ENCODE results near the gene MR1.

MR1 gene

DNA sequence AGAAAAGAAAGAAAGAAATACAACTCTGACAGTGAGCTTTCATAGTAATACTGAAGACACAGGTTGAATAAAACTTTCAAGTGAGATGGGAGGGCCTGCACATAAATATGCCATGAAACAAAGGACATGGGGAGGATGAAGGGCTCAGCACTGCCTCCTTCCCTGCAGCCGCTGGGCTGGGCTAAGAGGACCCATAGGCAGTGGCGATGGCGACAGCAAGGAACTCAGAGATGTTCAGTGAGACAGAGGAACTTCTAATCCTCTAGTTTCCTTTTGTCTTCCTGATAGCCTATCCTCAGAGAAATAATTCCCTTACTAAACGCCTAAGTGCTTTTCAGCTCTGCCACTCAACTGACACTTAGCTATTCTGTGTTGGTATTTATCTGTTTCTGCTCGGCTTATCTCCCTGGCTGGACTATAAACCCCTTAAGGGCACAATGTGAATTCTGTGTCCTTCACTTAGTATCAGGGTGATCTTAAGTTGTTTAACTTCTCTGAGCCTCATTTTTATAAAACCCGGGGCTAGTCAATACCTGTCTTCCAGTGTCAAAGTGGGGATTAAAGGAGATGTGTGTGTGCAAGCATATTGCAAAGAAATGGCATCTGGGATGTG, 30.3 kb downstream of the MR1 start:
- Mint-ChIP-seq H3K27ac (peak overlapping the region; percentile 93), H3K9me3 (peaks cover 9% of the 10 kb centered on the region), H3K4me1 (ENCODE audit: low read depth) (peaks cover 54% of the 10 kb centered on the region), H3K4me3 (peak overlapping the region; percentile 40), H3K27me3 (no peaks in the 10 kb centered on the region), H3K36me3 (ENCODE audit: low read depth) (peaks cover 17% of the 10 kb centered on the region)
- intact Hi-C loops (cut with micrococcal nuclease): loop anchor here (2.0 kb wide), 1 partner anchor 17 kb away; no protein-coding TSS in a partner anchor

DNA sequence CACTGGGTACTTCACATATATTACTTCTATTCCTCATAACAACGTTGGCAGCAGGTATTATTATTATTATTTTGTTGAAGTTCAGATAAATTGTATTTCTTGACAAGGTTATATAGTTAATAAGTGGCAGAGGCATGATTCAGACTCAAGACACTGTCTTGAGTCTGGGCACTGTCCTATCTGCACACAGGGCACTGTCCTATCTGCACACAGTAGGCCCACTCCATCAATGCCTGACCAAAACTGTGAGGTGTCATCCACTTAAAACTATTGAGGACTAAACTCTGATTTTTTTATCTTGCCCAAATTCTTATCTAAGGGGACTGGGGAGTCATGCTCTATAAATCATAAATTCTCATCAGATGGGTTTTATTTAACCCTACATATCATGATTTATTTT, 30.9 kb downstream of the MR1 start:
- H3K27ac Mint-ChIP-seq: peak overlapping the region; percentile 93
- H3K9me3 Mint-ChIP-seq: peaks cover 3% of the 10 kb centered on the region
- H3K36me3 Mint-ChIP-seq (ENCODE audit: low read depth): peaks cover 11% of the 10 kb centered on the region
- intact Hi-C loops (cut with micrococcal nuclease): loop anchor here (2.0 kb wide), 1 partner anchor 16 kb away; no protein-coding TSS in a partner anchor
- H3K4me3 Mint-ChIP-seq: no peak overlapping the region
- no peaks in the 10 kb centered on the region for H3K27me3 Mint-ChIP-seq
- peaks cover 48% of the 10 kb centered on the region for H3K4me1 Mint-ChIP-seq (ENCODE audit: low read depth)

DNA sequence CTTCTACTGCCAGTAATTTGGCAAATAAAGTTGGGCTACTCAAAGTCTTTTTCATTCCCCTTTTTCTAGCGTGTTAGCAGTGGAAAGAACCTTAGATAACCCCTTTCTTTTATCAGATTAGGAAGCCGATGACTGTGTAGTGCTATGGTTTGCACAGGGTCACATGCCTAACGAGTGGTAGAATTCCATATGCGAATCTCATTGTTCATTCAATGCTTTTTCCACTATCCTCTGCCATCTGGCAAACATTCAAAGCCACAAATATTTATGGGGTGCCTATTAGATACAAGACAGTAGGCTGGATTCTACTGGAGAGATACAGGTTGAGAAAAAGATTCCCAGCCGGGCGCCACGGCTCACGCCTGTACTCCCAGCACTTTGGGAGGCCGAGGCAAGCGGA, 39.9 kb downstream of the MR1 start:
- Mint-ChIP-seq H3K36me3 (ENCODE audit: low read depth) (no peaks in the 10 kb centered on the region), H3K4me3 (no peak overlapping the region), H3K27me3 (peaks cover 3% of the 10 kb centered on the region), H3K27ac (no peak overlapping the region), H3K9me3 (no peaks in the 10 kb centered on the region), H3K4me1 (ENCODE audit: low read depth) (peaks cover 10% of the 10 kb centered on the region)
- intact Hi-C loops (cut with micrococcal nuclease): loop anchor here (10.0 kb wide), 1 partner anchor 559 kb away; no protein-coding TSS in a partner anchor

DNA sequence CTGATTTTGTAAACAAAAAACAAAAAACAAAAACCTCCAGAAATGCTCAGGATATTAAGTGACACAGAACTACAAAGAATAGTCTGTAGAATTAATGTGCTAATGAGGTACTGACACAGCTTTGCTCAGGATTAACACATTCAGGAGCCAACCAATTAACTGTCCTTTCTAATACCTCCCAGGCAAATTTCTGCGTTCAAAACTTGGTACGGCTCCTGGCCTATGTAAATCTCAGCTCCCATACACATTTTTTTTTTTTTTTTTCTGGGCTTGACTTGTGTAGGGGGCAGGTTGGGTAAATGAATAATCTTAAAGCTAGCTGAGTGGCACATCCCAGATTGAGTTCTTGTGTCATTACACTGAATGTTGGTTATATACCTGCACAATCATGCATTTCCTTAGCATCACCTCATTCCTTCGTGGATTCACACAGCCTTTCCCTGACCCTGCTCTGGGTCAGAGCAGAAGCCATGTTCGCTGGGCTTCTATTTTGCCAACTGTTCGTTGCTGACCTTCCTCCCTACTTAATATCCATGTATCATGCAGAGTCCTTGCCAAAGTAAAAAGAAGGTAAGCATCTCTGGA, 42.1 kb downstream of the MR1 start:
- intact Hi-C loops (cut with micrococcal nuclease): loop anchor here (10.0 kb wide), 1 partner anchor 561 kb away; no protein-coding TSS in a partner anchor
- Mint-ChIP-seq H3K27me3 (peaks cover 3% of the 10 kb centered on the region), H3K4me3 (no peak overlapping the region), H3K36me3 (ENCODE audit: low read depth) (no peaks in the 10 kb centered on the region), H3K9me3 (no peaks in the 10 kb centered on the region), H3K27ac (no peak overlapping the region), H3K4me1 (ENCODE audit: low read depth) (peaks cover 26% of the 10 kb centered on the region)

DNA sequence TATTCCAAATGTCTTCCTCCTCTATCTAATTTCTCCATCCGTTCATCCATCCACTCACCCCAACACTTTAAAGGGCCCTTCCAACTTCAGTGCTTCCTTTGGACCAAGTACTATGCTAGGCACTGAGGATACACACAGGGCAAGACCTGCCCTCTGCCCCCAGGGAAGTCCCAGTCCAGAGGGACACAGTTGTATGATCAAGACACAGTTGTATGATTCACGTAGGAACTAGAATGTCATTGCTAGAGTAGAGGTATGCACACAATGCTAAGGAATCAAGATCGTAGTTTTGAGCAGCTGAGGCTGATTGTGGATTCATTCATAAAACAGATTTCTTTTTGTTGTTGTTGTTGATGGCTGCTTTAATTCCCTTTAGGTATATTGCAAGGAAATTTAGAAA, 43.1 kb downstream of the MR1 start:
- H3K27me3 Mint-ChIP-seq: peaks cover 3% of the 10 kb centered on the region
- H3K4me3 Mint-ChIP-seq: no peak overlapping the region
- H3K4me1 Mint-ChIP-seq (ENCODE audit: low read depth): peaks cover 27% of the 10 kb centered on the region
- no peaks in the 10 kb centered on the region for H3K36me3 Mint-ChIP-seq (ENCODE audit: low read depth)
- intact Hi-C loops (cut with micrococcal nuclease): loop anchor here (10.0 kb wide), 1 partner anchor 562 kb away; no protein-coding TSS in a partner anchor
- H3K9me3 Mint-ChIP-seq: no peaks in the 10 kb centered on the region
- H3K27ac Mint-ChIP-seq: no peak overlapping the region

DNA sequence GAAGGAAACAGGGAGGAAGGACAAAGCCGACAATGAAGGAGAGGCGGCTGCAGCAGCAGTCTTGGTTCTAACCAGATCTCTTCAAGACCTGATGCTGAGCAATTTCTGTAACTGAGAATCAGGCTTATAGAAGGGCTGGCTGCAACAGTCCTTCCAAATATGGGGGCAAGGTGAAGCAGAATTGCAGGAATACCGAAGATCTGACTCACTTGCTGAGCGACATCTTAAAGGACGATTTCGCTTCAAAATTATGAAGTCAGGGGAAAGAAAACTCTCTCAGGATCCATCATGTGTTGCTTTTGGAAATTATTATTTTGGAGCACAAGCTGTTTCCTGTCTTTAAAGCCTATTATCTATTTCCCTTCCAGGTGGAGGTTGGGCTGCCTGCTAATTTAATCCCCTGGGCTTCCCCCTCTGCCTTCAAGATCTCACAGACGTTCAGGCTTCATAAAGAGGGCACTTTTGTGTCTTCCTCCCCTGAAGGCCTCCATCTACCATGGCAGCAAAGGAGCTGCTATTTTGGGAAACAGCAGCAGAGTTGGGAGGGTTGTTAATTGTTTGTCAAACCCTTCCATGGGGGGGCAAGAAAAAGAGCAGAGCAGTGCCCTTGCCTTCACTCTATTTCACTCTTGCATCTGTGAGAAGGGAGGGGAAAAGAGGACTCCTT, 43.9 kb downstream of the MR1 start:
- intact Hi-C loops (cut with micrococcal nuclease): loop anchor here (10.0 kb wide), 1 partner anchor 563 kb away; no protein-coding TSS in a partner anchor
- Mint-ChIP-seq H3K4me1 (ENCODE audit: low read depth) (peaks cover 27% of the 10 kb centered on the region), H3K36me3 (ENCODE audit: low read depth) (no peaks in the 10 kb centered on the region), H3K4me3 (no peak overlapping the region), H3K9me3 (no peaks in the 10 kb centered on the region), H3K27me3 (peaks cover 3% of the 10 kb centered on the region), H3K27ac (peak overlapping the region; percentile 66)

DNA sequence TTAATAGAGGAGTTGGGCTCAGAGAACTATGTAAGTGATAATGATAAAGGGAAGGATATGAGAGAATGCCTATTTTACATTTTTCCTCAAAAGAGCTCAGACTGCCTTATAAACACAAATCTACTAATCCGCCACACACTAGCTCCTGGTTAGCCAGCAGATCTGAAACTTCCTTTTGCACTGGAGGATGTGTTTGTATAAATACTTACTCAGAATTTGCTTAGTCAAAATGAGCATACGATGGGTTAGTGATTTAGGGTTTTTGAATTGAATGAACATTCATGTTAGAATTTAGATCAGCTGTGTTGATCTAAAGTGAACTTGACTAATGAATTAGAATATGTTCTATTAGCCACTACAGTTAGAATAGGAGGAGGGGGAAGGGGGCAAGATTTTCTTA, 45.6 kb downstream of the MR1 start:
- H3K4me3 Mint-ChIP-seq: no peak overlapping the region
- peak overlapping the region; percentile 66 for H3K27ac Mint-ChIP-seq
- H3K27me3 Mint-ChIP-seq: peaks cover 3% of the 10 kb centered on the region
- intact Hi-C loops (cut with micrococcal nuclease): loop anchor here (10.0 kb wide), 1 partner anchor 565 kb away; no protein-coding TSS in a partner anchor
- H3K9me3 Mint-ChIP-seq: no peaks in the 10 kb centered on the region
- H3K4me1 Mint-ChIP-seq (ENCODE audit: low read depth): peaks cover 33% of the 10 kb centered on the region
- no peaks in the 10 kb centered on the region for H3K36me3 Mint-ChIP-seq (ENCODE audit: low read depth)

DNA sequence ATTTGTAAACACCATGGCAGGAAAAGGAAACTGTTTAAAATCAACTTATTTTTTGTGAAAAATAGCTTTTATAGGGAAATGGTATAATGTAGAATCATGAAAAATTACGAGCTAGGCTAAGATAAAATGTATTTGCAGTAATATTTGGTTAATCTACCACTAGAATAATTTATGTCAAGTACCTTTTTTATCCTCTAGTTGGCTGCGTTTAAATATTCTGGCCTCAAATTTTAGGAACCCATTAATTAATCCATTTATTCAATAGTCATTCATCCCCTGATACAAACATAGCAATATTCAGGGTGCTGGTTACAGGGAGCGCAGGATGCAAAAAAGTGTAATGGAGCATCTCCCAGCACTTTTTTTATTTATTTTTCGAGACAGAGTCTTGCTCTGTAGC, 46.1 kb downstream of the MR1 start:
- H3K27ac Mint-ChIP-seq: peak overlapping the region; percentile 66
- no peak overlapping the region for H3K4me3 Mint-ChIP-seq
- H3K27me3 Mint-ChIP-seq: peaks cover 3% of the 10 kb centered on the region
- peaks cover 36% of the 10 kb centered on the region for H3K4me1 Mint-ChIP-seq (ENCODE audit: low read depth)
- no peaks in the 10 kb centered on the region for H3K9me3 Mint-ChIP-seq
- no peaks in the 10 kb centered on the region for H3K36me3 Mint-ChIP-seq (ENCODE audit: low read depth)
- intact Hi-C loops (cut with micrococcal nuclease): loop anchor here (2.0 to 10.0 kb wide), 2 partner anchors 15 to 565 kb away; no protein-coding TSS in a partner anchor

DNA sequence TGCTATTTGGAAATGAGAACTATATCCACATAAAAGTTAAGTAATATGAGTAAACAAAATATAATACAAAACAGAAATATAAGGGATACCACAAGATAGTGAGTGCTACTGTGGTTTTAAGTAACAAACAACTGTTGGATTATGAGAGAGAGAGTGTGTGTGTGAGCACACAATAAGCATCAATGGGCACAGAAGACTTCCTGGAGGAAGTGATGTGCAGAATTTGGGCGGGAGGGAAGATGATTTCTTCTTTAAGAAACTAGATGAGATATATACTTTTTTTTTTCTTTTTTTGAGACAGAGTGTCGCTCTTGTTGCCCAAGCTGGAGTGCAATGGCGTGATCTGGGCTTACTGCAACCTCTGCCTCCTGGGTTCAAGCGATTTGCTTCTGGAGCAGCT, 46.8 kb downstream of the MR1 start:
- Mint-ChIP-seq H3K4me3 (no peak overlapping the region), H3K27me3 (peaks cover 3% of the 10 kb centered on the region)

DNA sequence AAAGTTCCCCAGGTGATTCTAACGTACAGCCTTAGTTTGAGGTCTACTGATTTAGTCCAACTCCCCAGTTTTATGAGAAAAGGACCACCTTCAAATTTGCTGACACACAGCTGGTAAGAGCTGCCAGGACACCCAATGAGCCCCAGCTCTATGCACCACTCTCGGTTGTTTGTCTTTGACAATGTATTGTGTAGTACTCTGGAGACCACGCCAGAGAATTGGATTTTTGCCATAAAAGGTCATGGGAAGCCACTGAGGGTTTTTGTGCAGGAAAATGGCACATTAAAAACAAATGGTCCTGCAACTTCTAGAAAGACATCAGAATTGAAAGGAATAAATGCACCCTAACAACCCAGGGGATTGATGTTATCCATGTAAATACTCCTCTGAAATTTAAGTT, 47.6 kb downstream of the MR1 start:
- Mint-ChIP-seq H3K4me1 (ENCODE audit: low read depth) (peaks cover 48% of the 10 kb centered on the region), H3K4me3 (no peak overlapping the region), H3K27ac (no peak overlapping the region), H3K36me3 (ENCODE audit: low read depth) (no peaks in the 10 kb centered on the region), H3K9me3 (no peaks in the 10 kb centered on the region), H3K27me3 (peaks cover 3% of the 10 kb centered on the region)
- intact Hi-C loops (cut with micrococcal nuclease): loop anchor here (2.0 kb wide), 1 partner anchor 17 kb away; no protein-coding TSS in a partner anchor

More for the DNA sequence above, 46.8 kb downstream of the MR1 start:
- H3K4me1 Mint-ChIP-seq (ENCODE audit: low read depth): peaks cover 40% of the 10 kb centered on the region
- H3K9me3 Mint-ChIP-seq: no peaks in the 10 kb centered on the region
- intact Hi-C loops (cut with micrococcal nuclease): loop anchor here (2.0 kb wide), 1 partner anchor 16 kb away; no protein-coding TSS in a partner anchor
- H3K27ac Mint-ChIP-seq: no peak overlapping the region
- no peaks in the 10 kb centered on the region for H3K36me3 Mint-ChIP-seq (ENCODE audit: low read depth)

DNA sequence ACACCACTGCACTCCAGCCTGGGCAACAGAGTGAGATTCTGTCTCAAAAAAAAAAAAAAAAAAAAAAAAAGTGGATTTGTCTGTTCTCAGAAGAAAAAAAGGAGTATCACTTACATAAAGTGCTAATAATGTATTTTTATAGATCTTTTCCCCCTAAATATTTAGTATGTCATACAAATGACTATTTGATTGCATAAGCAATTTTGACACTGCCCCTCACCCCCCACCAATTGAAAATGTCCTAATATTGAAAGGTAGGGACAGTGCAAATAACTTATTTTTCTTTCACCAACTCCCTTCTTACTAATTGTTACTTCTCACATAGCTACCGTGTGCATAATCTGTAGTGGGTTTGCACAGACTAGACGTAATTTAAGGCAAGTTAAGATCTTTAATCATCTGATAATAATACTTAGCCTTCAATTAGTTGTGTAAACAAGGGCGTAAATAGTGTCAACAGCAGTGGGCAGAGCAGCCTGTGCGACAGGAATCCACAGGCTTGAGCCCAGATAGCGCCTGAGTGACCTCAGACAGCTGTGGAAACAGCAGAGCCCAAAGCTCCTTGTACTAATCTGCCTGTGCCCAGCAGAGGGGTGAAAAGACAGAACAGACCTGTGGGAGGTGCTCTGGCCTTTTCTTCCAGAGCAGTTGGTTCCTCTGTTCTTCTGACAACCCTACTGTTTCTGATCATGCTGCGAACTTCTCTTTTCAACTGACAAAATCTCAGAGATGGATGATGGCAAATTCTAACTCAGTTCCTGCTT, 50.2 kb downstream of the MR1 start:
- Mint-ChIP-seq H3K36me3 (ENCODE audit: low read depth) (peaks cover 10% of the 10 kb centered on the region), H3K9me3 (no peaks in the 10 kb centered on the region), H3K4me3 (no peak overlapping the region), H3K27ac (peak overlapping the region; percentile 63), H3K4me1 (ENCODE audit: low read depth) (peaks cover 56% of the 10 kb centered on the region), H3K27me3 (no peaks in the 10 kb centered on the region)
- intact Hi-C loops (cut with micrococcal nuclease): loop anchor here (1.0 to 2.0 kb wide), 2 partner anchors 43 to 58 kb away; no protein-coding TSS in a partner anchor

DNA sequence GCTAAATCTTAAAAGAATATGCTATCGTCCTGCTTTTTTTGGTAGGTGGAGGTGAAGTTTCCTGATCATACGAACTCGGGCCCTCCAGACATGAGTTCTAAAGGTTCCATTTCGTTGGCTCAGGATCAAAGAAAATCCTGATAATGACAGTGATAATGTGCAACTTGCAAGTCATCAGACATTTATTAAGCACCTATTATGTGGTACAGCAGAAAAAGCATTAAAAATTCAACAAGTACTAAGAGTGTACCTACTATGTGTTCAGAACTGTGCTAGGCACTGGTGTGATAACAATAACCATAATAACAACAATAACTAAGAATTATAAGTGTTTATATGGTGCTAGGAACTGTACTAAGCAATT, 50.8 kb downstream of the MR1 start:
- Mint-ChIP-seq H3K4me1 (ENCODE audit: low read depth) (peaks cover 50% of the 10 kb centered on the region), H3K27me3 (no peaks in the 10 kb centered on the region), H3K27ac (peak overlapping the region; percentile 63), H3K36me3 (ENCODE audit: low read depth) (peaks cover 14% of the 10 kb centered on the region), H3K9me3 (no peaks in the 10 kb centered on the region), H3K4me3 (no peak overlapping the region)
- intact Hi-C loops (cut with micrococcal nuclease): loop anchor here (1.0 to 2.0 kb wide), 2 partner anchors 44 to 58 kb away; no protein-coding TSS in a partner anchor

DNA sequence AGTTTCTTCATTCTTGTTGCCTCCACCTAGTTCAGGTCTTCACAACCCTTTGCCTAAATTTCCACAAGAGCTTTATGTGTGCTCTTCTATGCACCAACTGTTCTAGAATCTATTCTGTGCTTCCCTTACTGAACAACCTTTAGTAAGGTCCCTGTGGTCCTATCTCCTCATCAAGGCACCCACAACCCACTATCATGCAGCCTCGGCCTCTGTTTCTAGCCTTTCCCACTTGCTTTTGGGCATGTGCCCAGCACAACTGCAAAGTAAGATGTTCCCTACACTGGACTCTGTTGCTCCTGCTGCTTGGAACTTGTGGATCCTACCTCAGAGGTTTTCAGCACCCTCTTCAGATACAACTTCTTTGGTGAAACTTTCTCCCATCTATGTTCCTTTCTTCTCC, 52.3 kb downstream of the MR1 start:
- Mint-ChIP-seq H3K27me3 (no peaks in the 10 kb centered on the region), H3K4me3 (no peak overlapping the region), H3K27ac (no peak overlapping the region), H3K36me3 (ENCODE audit: low read depth) (peaks cover 29% of the 10 kb centered on the region), H3K9me3 (no peaks in the 10 kb centered on the region), H3K4me1 (ENCODE audit: low read depth) (peaks cover 44% of the 10 kb centered on the region)
- intact Hi-C loops (cut with micrococcal nuclease): no loop called here

Data from dendritic cell treated with granulocyte-macrophage colony-stimulating factor and Interleukin-4, amounts not matched to agents 40 ng/mL and 50 ng/mL, for 4 days (primary cell).